ENCODE data around the gene SECISBP2L. TPM values are rescaled to one million over a fixed set of nuclear protein-coding genes. Genes with fewer than 3 reads are reported as not detected.

SECISBP2L gene
- total RNA-seq, 6 experiments from 2014 or later = 13.5 to 24.6 (median 19.5) TPM

- ATAC-seq = peak in 3 of 4 donors; percentile 40 to 45 (median 43)
- peaks cover 0 to 45% (median 7%) of the 10 kb centered on the region in 4 donors for H3K36me3 ChIP-seq
These were observed 53.7 kb downstream of the SECISBP2L start for GRCh38 chr15:48992545-48992944.

GRCh38 chr15:48992096-48992495, 54.1 kb downstream of the SECISBP2L start:
- ATAC-seq (no peak), DNase-seq (no peak)
- TF ChIP-seq POLR2A (IDR thresholded peaks at IDR 0.05) = no peak
- no peak for TF ChIP-seq CTCF (IDR thresholded peaks at IDR 0.05)
- Histone ChIP-seq H3K4me1 (peaks cover 0 to 8% (median under 1%) of the 10 kb centered on the region in 4 donors), H3K9me3 (no peaks in the 10 kb centered on the region), H3K4me3 (no peak overlapping the region), H3K36me3 (peaks cover 0 to 41% (median 7%) of the 10 kb centered on the region in 4 donors), H3K27ac (no peak overlapping the region), H3K27me3 (no peaks in the 10 kb centered on the region)
- intact Hi-C loops (cut with DNase I) = no loop called here
- WGBS (ENCODE audit: insufficient coverage, low coverage, low lambda C conversion rate, missing lambda C conversion rate) = 97% methylated on average over 6 of the region's 6 CpGs

More at GRCh38 chr15:48992545-48992944, 53.7 kb downstream of the SECISBP2L start:
- Histone ChIP-seq H3K4me1 (peaks cover 0 to 4% (median 0%) of the 10 kb centered on the region in 4 donors), H3K4me3 (no peak overlapping the region), H3K9me3 (no peaks in the 10 kb centered on the region), H3K27me3 (no peaks in the 10 kb centered on the region), H3K27ac (no peak overlapping the region)
- TF ChIP-seq CTCF (IDR thresholded peaks at IDR 0.05) = no peak
- TF ChIP-seq POLR2A (IDR thresholded peaks at IDR 0.05) = no peak
- no peak for DNase-seq
- WGBS (ENCODE audit: insufficient coverage, low coverage, low lambda C conversion rate, missing lambda C conversion rate) = 88% methylated on average over 1 of the region's 1 CpG
- intact Hi-C loops (cut with DNase I) = no loop called here

GRCh38 chr15:48989170-48989569, 57.1 kb downstream of the SECISBP2L start:
- no peak overlapping the region for H3K4me3 ChIP-seq
- no peak for ATAC-seq
- DNase-seq = no peak
- H3K4me1 ChIP-seq = peaks cover 0 to 37% (median 5%) of the 10 kb centered on the region in 4 donors
- H3K36me3 ChIP-seq = peaks cover 0 to 18% (median 6%) of the 10 kb centered on the region in 4 donors
- H3K27me3 ChIP-seq = no peaks in the 10 kb centered on the region
- TF ChIP-seq POLR2A (IDR thresholded peaks at IDR 0.05) = no peak
- TF ChIP-seq CTCF (IDR thresholded peaks at IDR 0.05) = no peak
- no peaks in the 10 kb centered on the region for H3K9me3 ChIP-seq
- WGBS (ENCODE audit: insufficient coverage, low coverage, low lambda C conversion rate, missing lambda C conversion rate) = 68% methylated on average over 1 of the region's 1 CpG
- H3K27ac ChIP-seq = no peak overlapping the region
- intact Hi-C loops (cut with DNase I) = no loop called here

- Histone ChIP-seq H3K36me3 (peaks cover 0 to 10% (median 4%) of the 10 kb centered on the region in 4 donors), H3K9me3 (no peaks in the 10 kb centered on the region), H3K4me3 (no peak overlapping the region), H3K4me1 (peaks cover 0 to 45% (median 5%) of the 10 kb centered on the region in 4 donors), H3K27me3 (no peaks in the 10 kb centered on the region), H3K27ac (peak overlapping the region in 2 of 3 donors; percentile 23 to 50)
- no peak for TF ChIP-seq POLR2A (IDR thresholded peaks at IDR 0.05)
- no peak for TF ChIP-seq CTCF (IDR thresholded peaks at IDR 0.05)
- DNase-seq (no peak), ATAC-seq (peak; percentile 71 to 85 (median 80))
- intact Hi-C loops (cut with DNase I) = no loop called here
These were observed 59.1 kb downstream of the SECISBP2L start for GRCh38 chr15:48987142-48987541.

GRCh38 chr15:48986240-48986639, 60.0 kb downstream of the SECISBP2L start:
- no peak overlapping the region for H3K4me3 ChIP-seq
- ATAC-seq (peak; percentile 61 to 75 (median 66)), DNase-seq (no peak)
- WGBS (ENCODE audit: insufficient coverage, low coverage, low lambda C conversion rate, missing lambda C conversion rate) = 45% methylated on average over 5 of the region's 5 CpGs
- no peaks in the 10 kb centered on the region for H3K9me3 ChIP-seq
- TF ChIP-seq CTCF (IDR thresholded peaks at IDR 0.05) = no peak
- no peak for TF ChIP-seq POLR2A (IDR thresholded peaks at IDR 0.05)
- peak overlapping the region in 1 of 3 donors; percentile 36 for H3K27ac ChIP-seq
- H3K36me3 ChIP-seq = peaks cover 0 to under 1% (median under 1%) of the 10 kb centered on the region in 4 donors
- H3K4me1 ChIP-seq = peaks cover 0 to 51% (median 5%) of the 10 kb centered on the region in 4 donors
- H3K27me3 ChIP-seq = no peaks in the 10 kb centered on the region
- intact Hi-C loops (cut with DNase I) = no loop called here

Measured in right lobe of liver (tissue), 6 donors.